ENCODE measurements around the gene ANKRD16.
"Not testable (repeated sequence)": the region's sequence is repeated elsewhere in the genome, so short reads cannot be mapped to it uniquely, and the experiment has no call there.

The ANKRD16 gene

GRCh38 chr10:5832946-5833345 lies 56.7 kb downstream of the ANKRD16 start:
- H3K4me3 ChIP-seq (ENCODE audit: low read depth, low read length), result no peak overlapping the region
- TF ChIP-seq CTCF (IDR thresholded peaks at IDR 0.05; ENCODE audit: borderline replicate concordance, insufficient read depth, low read depth, low read length), result no peak

GRCh38 chr10:5831446-5831782 lies 58.3 kb downstream of the ANKRD16 start:
- TF ChIP-seq CTCF (IDR thresholded peaks at IDR 0.05; ENCODE audit: borderline replicate concordance, insufficient read depth, low read depth, low read length), result no peak
- no peak overlapping the region for H3K4me3 ChIP-seq (ENCODE audit: low read depth, low read length)

- no peak overlapping the region for H3K4me3 ChIP-seq (ENCODE audit: low read depth, low read length)
- no peak for TF ChIP-seq CTCF (IDR thresholded peaks at IDR 0.05; ENCODE audit: borderline replicate concordance, insufficient read depth, low read depth, low read length)
Measured at GRCh38 chr10:5830629-5831445, 58.9 kb downstream of the ANKRD16 start.

GRCh38 chr10:5829267-5829666 lies 60.4 kb downstream of the ANKRD16 start:
- TF ChIP-seq CTCF (IDR thresholded peaks at IDR 0.05; ENCODE audit: borderline replicate concordance, insufficient read depth, low read depth, low read length), result no peak
- H3K4me3 ChIP-seq (ENCODE audit: low read depth, low read length), result no peak overlapping the region

GRCh38 chr10:5828725-5829124 lies 61.0 kb downstream of the ANKRD16 start:
- no peak for TF ChIP-seq CTCF (IDR thresholded peaks at IDR 0.05; ENCODE audit: borderline replicate concordance, insufficient read depth, low read depth, low read length)
- H3K4me3 ChIP-seq (ENCODE audit: low read depth, low read length), result no peak overlapping the region

- H3K4me3 ChIP-seq (ENCODE audit: low read depth, low read length), result no peak overlapping the region
- no peak for TF ChIP-seq CTCF (IDR thresholded peaks at IDR 0.05; ENCODE audit: borderline replicate concordance, insufficient read depth, low read depth, low read length)
Measured at GRCh38 chr10:5827841-5828240, 61.9 kb downstream of the ANKRD16 start.

GRCh38 chr10:5826511-5826910 lies 63.2 kb downstream of the ANKRD16 start:
- not testable (repeated sequence) for H3K4me3 ChIP-seq (ENCODE audit: low read depth, low read length)

All from GM12875 (cell line).